HG03469 (cell line): ENCODE results near the gene ATR.
"Not testable (repeated sequence)": the region's sequence is repeated elsewhere in the genome, so short reads cannot be mapped to it uniquely, and the experiment has no call there.

Experiments
- ATAC-seq: cut with Tn5 transposase; IDR thresholded peaks from one replicate; pipeline ENCODE4 v1.9.1; 2021; ENCODE audit warnings: mild to moderate bottlenecking, moderate library complexity, moderate number of reproducible peaks; ENCODE audit not compliant: unreplicated experiment

The ATR gene

DNA sequence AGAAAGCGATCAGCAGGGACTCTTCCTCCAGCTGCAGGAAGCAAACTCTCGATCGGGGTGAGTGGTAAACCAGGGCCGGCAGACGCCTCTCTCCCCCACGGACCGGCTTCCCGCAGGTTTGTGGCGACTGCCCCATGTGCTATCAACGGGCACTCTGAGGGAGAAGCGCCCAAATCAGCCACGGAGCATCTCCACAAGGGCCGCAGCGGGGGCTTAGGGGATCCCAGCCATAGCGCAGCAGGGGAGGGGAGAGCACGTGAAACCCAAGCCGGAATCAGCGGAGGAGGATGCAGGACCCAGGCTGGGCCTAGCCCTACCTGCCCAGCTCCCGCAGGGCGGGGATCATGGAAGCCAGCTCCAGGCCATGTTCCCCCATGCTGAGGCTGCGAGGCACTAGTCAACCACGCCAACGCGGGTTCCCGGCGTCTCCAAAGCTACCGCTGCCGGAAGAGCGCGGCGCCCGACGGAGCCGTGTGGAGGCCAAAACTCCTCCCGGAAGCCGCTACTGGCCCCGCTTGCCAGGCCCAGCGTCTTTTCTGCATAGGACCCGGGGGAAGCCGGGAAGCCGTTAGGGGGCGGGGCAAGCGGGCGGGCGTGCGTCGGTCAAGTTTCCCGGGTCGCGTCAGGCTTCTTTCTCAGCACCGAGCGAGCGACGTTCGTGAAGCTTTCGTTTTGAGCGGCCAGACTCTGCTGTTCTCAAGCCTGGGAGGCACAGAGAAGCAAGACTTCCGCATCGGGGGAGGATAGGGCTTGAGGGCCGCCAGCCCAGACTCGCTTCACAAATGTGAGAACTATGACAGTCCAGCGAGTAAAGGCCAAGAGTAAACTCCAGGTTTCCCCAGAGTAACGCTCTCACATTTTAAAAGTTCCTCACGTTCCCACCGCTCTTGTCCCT lies at the start of gene ATR:
Gene ATR, minus strand, starts transcription at position 405 of the 895 bp plus-strand sequence. Its CDS starts 29 bp downstream, at position 376.
- peak; percentile 88 for ATAC-seq

DNA sequence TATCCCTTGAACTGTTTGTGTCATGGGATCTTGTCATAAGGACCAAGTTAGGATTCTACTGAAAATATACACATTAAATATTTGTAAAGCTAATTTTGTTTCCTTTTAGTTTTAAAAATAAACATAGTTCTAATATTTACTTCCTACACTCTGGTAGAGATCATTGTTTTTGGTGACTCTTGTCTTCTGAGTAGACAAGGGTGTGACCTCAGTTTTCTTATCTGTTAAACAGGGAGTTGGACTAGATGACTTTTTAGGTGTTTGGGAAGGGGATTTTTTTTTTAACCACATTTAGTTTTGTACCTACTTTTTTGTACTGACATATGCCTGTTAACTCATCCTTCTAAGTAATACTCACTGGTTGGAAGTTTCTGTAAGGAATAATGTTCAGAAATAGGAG lies 48.4 kb upstream of the ATR start:
- no peak for ATAC-seq

DNA sequence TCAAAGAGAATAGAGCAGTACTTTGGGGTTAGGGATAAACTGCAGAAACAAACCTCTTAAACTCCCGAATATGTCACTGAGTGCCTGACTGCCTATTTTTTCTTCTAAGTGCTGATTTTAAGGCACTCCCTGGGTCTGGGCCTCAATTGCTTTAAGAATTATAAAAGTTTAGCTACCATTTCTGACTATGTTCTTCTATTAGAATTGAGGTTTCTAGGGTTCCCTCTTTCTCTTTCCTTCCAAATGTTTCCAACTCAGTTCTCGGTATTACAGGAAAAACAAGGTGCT lies 46.6 kb upstream of the ATR start:
- no peak for ATAC-seq

DNA sequence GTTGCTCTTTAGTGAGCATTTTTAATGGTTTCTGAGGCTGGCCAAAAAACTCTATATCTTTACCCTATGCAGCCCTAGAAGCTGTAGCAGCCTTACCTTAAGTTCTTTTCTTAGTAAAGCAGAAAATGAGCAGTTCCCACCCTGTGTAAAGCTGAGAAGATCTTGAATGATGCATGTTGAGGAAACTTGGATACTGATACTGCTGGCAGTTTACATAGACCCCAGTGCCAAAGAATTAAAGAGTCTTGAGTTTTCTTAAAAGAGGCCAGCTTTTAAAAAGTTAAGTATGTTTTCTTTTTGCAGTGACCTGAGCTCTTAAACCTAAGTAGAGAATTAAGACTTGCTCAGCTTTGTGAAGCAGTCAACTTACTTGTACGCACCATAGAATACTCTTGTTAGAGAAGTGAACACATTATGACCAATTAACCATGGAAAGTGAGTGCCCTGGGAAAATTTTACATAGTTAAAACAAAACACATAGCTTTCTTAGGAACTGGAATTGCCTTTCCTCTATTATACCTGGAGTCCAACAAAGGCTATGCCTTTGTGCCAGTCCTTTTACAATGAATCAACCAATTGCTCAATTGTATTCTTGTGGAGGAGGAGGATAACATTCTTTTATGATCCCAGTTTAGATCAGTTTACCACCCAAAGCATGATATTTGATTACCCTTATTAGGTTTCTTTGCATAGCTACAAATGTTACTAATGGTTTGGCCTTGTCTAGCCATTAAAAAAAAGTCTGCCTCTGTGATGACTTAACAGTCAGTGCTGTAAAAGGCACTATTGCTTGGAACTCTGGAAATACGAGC lies 46.0 kb upstream of the ATR start:
- no peak for ATAC-seq

DNA sequence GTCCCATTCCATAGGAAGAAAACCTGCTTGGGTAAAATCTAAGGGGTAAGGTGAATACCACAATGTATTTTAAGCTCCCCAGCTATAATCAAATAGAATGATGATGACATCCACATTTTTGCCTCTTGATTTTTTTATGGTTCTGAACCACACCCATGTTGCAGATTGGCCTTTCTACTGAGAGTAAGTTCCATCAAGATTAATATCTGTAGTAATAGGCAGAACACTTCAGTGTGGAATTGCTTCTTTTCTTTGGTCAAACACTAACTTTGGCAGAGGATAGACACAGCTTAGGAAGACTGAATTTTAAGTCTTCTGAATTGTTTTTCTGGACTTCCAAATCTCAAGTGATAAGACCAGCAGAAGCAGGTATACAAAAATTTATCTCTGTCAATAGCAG lies 44.7 kb upstream of the ATR start:
- no peak for ATAC-seq

DNA sequence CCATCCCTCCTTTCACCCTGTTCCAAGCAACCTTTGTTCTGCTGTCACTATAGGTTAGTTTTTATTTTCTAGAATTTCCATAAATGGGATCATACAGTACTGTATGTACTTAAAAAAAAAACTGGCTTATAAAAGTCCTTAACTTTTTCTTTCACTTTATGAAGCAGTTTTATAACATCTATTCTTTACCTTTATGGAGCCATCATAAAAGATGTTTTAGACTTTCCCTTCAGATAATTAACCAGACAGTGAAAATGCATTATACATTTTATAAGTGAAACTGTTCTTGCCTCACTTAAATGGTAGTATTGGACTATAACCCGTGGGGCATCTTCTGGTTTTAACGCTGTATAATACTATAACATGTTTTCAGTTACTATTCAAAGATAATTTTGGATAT lies 43.9 kb upstream of the ATR start:
- ATAC-seq, result no peak

DNA sequence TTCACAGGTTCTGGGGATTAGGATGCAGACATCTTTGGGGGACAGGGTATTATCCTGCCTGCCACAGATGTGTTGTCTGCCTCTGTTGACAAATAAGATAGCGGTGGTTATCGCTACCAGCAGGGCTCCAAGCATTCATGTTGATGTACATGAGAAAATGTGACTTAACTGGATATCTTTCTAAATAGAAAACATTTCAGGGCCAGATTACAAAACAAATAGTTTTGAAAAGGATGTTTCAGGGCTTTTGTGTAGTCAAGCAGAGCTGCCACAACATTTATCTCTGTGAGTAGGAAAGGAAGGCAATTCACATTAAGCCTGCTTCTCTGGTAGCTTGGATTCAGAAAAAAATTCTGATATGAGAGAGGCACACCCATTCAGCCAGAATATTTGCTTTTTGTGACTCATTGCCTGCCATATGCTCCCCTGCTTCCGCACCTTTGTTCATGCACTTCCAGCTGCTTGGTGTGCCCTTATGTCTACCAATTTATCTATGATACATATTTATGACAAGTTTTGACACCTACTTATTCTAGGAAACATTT lies 40.5 kb upstream of the ATR start:
- no peak for ATAC-seq

DNA sequence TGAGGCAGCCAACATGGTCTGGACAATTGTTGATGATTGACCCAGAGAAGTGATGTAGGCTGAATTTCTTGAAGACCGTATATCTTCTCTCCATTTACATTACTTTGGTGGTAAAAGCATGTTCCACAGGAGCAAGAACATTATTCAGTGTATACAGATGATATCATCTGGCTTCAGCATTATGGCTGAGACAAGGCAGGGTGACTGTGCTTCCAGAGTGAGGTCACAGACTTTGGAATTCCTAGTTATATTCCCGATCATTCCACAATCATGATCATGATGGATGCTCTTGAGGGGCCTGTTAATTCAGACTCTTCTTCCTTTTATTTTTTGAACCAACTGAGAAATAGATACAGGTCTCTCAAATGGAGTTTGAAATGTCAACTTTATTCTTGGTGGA lies 36.6 kb upstream of the ATR start:
- no peak for ATAC-seq

DNA sequence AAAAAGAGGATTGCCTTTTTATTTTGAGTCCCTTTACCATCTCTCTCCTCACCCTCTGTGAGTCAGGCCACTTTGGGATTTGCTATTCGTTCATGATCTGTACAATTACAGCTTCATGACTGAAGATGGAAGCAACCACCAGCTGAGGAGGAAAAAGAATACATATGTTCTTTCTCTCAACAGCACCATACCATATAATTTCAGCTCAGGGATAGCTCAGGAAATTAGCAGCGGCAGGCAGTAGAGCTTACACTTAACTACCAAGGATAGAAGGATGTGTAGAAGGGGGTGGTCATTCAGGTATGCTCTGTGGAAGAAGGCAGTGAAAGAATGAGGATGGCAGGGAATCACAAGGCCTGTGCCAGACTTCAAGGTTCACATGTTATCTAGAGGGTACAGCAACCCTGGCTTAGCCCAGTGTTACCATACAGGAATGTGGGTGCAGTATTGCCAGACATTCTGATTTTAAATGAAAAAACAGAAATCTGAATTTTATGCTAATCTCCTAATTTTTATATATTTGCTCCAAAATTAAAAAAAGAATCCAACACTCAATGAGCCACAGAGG lies 35.6 kb upstream of the ATR start:
- no peak for ATAC-seq

DNA sequence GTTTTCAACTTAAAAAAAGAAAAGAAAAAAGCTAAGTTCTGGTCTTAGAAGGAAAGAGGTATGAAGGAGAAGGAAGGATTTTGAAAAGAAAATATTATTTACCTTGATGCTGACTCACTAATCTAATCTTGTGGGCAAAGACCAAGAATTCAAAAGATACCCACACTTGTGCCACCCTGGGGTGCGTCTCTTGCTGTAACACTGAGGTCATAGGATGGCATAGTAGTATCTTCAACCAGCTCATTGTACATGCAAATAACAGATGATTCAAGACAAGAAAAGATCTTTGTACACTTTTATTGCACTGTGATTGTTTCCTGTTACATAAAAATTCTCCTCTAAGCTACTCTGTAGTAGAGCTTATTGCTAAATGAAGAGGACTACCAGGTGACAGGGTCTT lies 35.0 kb upstream of the ATR start:
- ATAC-seq, result no peak

DNA sequence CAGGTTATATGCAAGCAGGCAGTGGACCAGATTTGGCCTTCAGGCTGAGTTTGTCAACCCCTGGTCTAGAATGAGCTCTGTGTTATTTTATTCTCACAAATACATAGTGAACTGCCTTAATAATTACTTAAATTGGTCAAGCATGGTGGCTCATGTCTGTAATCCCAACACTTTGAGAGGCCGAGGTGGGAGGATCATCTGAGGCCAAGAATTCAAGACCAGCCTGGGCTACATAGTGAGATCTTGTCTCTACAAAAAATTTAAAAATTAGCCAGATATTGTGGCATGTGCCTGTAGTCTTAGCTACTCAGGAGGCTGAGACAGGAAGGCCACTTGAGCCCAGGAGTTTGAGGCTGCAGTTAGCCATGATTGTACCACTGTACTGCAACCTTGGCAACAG lies 32.7 kb upstream of the ATR start:
- no peak for ATAC-seq

DNA sequence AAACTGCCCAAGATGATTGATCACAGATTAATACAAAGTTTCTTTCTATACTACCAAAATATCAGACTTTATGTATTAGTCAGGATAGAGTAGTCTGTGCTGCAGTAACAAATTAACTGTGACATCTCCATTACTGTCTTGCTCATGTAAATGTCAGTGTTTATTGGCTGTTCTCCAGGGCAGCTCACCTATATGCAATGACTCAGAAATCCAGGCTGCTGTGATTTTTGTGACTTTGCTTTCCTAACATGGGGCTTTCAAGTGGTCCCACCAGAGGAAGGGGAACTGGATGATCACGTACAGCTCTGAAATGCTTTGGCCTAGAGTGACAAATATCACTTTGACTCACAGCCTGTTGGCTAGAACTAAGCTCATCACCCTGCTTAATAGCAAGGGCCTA lies 30.6 kb upstream of the ATR start:
- no peak for ATAC-seq

DNA sequence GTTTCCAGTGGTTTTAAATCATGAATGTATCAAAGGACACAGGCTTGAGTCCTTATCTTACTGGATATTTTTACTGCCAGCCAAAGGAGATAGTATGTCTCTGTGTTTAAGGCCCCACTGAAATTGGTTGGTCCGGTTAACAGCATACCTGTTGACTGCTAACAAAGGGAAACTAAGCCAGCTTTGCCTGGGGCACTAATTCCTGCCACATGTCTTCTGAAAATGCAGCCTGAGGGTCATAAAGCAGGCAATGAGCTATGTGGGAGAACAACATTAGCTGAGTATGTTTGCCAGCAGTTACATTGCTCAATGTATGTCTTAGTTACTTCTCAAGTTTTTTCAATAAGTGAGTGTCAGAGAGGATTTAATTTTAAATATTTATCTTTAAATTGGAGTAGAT lies 30.1 kb upstream of the ATR start:
- no peak for ATAC-seq

DNA sequence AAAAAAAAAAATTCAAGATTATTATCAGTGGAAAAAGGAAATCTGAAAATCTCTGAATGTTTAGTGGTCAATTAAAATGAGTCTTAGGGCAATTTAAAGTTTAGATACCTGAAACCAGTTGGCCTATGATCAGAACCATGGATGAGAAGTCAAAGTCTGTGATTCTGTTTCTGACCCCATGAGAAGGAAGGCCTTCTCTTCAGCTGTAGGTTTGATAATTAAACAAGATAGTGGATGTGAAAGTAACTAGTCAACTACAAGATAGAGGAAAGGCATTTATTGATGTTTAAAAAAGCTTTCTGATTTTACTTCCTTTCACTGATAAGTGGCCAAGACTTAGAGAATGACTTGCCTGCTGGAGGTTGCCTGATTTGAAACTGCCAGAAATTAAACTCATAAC lies 26.4 kb upstream of the ATR start:
- no peak for ATAC-seq

DNA sequence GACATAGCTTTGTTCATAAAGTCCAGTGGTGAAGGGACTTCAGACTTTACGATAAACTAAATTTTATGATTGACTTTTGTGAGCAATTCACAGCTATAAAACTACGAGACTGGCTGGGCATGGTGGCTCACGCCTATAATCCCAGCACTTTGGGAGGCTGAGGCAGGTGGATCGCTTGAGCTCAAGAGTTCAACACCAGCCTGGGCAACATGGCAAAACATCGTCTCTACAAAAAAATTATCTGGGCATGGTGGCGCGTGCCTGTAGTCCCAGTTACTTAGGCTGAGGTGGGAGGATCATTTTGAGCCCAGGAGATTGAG lies 24.8 kb upstream of the ATR start:
- ATAC-seq, result not testable (repeated sequence)

DNA sequence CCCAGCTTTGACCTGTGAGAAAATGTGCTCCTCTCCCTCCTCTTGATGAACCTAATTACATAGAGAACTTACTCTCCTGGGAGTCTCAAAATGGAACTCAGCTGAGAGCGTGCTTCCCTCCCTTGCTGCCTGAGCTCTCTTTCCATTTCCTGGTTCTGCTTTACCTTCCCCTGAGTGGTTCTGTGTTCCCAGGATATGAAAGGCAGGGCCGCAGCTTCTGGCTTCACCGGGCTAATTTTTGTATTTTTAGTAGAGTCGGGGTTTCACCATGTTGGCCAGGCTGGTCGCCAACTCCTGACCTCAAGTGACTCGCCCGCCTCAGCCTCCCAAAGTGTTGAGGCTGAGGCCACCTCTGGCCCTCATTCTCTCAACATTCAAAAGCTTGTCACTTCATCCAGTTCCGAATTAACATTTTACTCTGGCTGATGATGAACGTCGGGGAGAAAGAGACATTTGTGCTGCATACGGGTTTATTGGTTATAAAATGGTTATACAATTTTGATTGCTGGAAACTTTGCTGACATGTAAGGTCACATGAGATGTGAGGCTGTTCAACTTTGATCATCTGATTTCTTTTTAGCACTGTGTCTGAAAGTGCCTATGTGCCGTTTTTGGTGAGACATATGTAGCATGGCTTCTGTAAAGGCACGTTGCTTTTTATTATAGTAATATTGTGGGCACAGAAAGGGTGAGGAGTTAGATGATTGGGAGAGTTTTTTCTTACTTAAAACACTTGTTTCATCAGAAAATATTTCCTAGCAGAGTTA lies 24.3 kb upstream of the ATR start:
- ATAC-seq, result no peak

DNA sequence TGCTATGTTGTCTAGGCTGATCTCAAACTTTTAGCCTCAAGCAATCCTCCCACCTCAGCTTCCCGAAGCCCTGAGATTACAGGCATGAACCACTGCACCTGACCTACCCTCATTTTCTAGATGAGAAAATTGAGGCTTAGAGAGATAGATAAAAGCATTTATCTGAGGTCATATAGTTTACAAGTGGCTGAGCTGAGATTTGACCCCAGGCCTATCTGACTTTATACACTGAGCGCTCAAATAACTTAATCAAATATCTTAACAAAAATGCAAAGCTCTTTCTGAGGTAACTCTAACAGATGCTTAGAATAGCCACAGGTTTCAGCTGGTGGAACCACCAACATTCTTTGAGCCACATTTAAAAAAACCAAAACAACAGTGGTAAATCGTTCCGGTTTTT lies 23.2 kb upstream of the ATR start:
- no peak for ATAC-seq

DNA sequence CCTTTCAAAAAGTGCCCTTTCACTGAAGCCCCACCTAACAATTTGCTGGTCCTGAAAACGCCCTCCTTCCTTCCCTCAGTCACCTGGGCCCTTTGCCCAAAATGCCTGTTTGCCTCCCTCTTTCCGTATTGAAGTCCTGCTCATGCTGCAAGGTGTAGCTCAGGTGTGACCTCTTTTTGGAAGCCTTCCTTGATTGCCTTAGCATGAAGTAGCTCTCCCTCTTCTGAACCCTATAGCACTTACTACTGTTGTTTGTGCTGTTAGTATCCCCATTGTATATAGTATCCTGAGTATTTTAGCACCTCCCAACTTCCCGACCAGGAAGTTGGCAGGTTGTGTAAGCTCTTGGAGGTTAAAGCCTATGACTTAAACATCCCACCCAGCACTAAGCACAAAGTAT lies 19.4 kb upstream of the ATR start:
- no peak for ATAC-seq

DNA sequence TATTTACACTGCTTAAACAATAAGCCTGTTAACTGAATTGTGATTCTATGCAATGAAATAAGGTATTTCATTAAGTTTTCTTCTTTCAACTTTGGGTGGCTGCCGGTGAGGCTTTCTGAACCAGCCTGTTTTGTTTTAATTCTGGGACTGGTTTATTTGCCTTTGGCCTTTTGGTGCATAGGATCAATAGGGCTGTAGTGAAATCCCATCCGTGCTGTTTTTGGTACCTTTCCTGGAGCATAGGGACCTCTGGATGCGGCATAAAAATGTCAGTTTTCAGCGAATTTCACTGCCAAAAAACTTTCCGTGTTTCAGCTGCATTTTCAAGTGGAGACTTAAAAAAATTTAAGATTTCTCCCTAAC lies 18.2 kb upstream of the ATR start:
- no peak for ATAC-seq

DNA sequence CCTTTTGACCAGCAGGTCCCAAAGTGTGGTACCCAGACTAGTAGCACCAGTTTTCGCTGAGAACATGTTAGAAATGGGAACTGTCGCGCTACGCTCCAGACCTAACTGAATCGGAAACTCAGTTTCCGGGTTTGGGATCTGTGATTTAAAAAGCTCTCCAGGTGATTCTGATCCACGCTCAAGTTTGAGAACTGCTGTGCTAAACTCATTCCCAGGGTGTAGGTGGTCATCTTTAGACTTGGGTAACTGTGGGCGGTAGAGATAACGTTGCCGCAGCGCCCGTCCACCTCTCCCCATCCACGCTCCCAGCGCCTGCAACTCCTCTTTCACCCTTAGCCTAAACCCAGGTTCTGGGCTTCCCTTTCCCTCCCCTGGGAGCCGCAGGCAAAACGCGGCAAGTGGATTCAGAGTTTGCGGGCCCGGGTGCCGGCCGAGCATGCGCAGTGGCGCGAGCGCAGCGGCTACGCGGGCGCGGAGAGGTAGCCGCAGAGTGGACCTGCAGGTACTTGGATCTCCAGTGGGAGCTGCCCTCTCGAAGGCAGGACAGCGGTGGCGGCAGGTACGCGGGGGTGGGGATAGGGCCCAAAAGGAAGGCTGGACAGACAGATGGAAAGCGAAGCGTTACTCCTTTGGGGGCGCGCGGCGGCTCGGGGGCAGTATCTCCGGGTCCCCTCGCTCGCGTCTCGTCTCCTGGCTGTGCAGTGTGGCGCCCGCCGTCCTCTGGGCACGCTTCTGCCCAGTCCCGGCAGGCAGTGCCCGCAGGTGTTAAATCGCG lies 17.6 kb upstream of the ATR start, which contains the start of gene PLS1:
Gene PLS1, plus strand, starts transcription at position 443 of the 775 bp plus-strand sequence. CDS start 67,845 bp downstream, outside the sequence.
- peak; percentile 67 for ATAC-seq
